ENCODE results near the gene TELO2.

The TELO2 gene

DNA sequence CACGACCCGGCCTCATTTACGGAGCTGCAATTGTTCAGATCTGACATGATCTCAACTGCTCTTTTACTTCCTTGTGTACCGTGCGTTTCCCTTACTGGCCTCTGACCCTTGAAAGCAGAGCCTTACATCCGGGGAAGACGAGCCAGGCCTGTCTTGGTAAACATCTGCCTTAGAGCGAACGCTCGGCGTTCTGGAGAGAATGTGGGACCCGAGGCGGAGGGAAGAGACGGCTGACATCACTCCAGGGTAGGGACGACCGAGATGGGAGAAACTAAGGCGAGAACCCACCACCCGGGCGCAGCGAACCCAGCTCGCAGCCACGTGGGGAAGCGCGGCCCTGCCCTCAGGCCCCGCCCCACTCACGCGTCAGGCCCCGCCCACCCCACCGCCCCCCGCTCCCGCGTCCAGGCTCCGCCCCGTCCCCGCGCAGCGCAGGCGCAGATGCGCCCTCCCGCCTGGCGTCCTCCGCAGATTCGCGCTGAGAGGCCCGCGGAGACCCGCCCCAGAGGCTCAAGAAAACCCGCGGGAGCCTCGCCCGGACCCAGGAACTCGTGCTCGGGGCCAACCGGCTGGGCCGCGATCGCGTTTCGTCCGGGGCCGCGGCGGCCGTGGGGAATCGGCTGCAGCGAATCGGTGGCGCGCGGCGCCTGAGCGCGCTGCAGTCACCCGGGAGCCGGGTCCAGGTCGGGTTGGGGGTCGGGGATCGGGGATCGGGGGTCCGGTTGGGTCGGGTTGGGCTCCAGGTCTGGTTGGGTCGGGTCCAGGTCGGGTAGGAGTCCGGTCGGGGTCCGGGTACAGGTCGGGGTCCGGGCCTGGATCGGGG, at the start of gene TELO2:
TSS of gene TELO2 (plus strand) at position 438 of the 823 bp plus-strand sequence. CDS start 922 bp downstream, outside the sequence.
- peak; percentile 39 for DNase-seq (ENCODE audit: low read depth, low spot score)

DNA sequence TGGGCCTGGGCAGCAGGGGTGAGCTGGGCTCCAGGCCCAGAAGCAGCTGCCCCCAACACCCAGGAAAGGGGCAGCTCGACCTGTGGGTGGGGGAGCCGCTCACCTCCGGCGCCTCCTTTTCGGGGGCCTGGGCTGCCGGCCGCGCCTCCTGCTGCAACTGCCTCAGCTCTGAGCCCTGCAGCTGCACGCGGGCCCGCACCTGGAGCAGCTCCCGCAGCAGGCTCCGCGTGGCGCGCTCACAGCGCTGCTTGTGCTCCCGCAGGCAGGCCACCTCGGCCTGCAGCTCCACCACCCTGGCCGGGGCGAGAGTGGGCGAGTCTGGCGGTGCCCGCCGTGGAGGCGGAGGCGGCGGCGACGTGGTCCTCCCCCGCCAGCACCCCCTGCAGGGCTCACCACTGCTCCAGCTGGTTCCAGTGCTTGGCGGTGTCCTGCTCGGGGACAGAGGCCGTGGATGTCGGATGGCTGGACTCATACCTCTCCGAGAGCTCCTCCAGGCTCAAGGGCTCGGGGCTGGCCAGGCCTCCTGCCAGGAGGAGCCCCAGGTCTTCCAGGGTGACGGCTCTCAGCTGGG, 49.7 kb upstream of the TELO2 start:
- no peak for DNase-seq (ENCODE audit: low read depth, low spot score)

DNA sequence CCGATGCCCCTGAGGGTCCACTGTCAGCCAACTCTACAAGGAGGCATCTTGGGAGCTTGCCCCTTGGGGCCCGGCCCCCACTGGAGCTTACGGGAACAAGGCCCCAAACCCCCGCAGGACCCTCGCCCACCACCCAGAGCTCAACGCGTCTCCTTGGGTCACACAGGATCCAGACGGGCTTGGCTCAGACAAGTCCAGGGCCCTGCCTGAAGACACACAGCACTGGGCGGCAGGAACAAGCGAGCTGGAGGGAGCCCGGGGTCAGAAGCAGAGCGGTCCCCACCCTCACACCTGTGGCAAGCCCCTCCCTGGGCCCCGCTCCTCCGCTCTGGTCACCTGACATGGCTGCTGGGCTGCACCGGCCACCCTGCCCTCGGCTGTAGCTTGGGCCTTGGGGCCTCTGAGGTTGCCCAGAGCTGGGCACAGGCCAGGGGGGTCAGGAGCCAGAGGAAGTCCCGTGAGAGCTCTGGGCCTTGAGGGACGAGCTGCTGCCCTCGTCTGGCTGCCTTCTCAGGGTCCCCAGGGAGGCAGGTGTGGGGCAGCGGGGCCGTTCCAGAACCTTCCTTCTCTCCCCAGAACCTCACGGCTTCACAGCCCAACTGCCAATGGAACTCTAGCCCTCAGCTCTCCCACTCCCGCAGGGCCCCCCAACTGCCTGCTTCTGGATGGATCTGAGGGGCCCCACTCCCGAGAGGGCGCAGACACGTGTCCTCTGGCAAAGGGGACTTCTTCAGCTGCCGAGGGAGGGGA, 49.0 kb upstream of the TELO2 start, which contains the start of gene CCDC154:
TSS of gene CCDC154 (minus strand) at position 577 of the 750 bp plus-strand sequence. CDS start at position 343, 234 bp downstream.
- no peak for DNase-seq (ENCODE audit: low read depth, low spot score)

DNA sequence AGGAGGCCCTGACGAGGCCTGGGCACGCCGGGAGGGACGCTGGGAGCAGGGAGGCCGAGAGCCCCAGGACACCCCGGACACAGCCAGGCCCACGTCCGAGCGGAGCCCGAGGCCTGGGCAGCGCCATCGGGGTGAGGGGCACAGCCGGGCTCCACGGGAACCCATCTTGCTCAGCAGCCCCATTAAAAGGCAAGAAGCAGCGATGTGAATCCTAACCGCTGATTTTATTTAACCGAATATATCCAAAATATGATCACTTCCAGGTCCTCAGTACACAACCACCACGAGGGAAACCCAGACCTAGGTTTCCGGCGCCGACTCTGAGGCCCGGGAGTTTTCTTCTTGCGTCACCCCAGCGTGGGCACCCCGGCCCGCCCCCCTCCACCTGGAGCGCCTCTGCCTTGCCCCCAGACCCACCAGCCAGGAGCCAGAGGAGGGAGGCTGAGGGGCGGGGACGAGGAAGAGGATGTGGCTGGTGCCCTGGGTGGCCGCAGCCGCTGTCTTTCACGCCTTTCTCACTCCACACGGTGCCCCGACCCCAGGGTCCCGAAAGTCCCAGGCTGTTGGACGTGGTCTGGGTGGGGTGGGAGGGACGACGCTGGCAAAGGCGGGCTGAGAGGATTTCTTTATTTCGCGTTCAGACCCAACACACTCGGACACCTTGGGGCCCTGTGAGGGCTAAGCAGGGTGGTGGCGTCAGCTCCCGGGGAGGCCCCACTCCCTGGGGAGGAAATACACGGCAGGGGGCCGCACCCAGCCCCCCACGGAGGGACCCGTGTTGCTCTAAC, 48.2 kb upstream of the TELO2 start:
- DNase-seq (ENCODE audit: low read depth, low spot score) = no peak

DNA sequence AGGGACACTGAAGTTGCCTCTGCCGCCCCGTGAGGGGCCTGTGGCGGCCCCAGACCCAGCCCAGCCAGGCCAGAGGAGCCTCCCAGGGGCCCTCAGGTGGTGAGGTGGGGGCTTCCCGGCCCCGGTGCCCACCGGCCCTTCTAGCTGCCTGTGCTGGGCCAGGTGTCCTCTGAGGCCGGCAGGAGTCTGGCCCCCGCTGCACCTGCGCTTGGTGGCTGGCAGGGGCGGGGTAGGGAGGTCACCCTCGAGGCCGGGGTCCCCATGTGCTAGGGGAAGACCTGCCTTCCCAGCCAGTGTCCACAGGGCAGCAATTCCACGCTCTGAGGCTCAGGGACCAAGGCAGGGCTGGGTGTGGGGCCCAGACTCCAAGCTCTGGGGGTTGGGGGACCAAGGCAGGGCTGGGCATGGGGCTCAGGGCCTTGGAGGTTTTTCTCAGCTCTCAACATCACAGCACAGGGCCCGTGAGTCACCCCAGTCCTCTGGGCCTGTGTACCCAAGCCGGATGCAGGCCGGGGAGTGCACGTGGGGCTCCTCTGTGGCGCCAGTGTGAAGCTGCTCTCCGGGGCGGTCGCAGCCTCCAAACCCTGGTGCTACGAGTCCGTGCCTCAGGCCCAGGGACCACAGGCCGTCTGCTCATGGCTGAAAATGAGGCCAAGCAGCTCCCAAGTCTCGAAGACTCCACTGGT, 47.5 kb upstream of the TELO2 start:
- no peak for DNase-seq (ENCODE audit: low read depth, low spot score)

DNA sequence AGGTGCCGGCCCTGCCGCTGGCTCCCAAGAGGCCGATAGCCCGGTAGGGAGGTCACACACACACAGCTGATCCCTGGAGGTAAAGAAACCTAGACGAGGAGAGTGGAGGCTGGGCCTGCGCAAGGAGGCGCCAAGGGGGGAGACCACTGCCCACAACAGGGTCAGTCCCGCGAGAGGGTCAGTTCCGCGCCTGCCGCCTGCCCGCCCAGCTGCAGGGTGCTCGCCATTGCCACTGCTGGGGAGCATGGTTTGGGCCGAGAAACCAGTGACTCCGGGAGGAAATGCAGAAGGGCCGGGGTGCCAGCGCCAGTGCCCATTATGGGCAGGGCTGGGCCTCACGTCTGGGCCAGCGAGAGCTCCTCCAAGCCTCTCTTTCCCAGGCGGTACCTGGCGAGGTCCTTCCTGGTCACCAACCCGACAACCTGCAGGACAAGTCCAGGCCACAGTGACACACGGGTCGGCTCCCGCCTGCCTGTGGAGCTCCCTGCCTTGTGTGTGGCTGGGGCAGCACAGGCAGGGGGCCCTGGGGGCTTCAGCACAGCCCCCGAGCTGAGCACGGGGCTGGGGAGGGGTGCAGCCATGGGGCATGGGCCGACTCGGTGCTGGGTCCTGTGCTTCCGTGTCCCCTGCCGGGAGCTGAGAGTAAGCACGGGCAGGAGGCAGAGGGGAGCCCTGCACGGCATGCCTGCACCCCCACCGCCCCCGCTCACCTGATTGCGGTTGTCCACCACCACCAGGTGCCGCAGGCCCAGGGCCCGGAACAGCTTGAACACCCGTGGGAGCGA, 46.7 kb upstream of the TELO2 start:
- DNase-seq (ENCODE audit: low read depth, low spot score) = no peak

DNA sequence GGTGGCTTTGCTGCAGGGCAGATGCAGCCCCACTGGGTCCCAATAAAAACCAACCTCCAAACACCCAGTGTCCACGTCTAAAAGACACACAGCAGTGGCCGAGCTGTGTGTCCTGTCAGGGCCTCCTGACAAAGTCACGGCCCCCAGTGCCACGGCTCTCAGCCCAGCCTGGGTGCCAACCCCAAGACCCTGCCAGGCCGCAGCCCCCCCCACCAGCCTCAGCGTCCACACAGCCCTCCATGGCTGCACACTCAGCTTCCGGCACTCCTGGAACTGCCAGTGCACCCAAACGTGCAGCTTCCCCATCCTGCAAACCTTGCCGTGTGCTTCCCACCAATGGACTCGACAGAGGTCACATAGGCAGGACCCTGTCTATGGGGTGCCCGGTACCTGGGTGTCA, 45.2 kb upstream of the TELO2 start:
- DNase-seq (ENCODE audit: low read depth, low spot score) = no peak

DNA sequence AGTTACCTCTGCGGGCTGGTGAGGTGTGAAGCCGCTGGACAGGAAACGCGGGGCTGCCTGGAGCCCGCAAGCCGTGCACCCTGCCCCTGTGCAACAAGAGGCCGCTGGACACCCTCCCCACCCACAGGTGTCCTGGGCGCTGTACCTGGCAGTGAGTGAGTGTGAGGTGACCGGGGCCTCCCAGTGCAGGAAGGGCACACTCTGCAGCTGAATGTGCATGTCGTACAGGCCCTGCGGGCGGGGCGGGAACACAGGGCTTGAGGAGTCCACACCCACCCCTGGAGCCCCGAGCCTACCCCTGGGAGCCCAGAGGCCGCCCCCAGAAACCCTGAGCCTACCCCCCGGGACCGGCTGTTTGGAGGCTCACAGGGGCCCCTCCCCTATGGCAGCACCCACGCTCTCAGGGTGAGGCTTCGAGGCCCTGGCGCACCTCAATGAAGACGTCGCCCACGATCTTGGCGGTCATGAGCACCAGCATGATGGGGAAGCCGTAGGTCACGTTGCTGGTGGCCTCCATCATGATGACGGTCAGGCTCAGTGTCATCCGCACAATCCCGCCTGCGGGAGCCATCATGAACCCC, 44.5 kb upstream of the TELO2 start:
- DNase-seq (ENCODE audit: low read depth, low spot score) = no peak

DNA sequence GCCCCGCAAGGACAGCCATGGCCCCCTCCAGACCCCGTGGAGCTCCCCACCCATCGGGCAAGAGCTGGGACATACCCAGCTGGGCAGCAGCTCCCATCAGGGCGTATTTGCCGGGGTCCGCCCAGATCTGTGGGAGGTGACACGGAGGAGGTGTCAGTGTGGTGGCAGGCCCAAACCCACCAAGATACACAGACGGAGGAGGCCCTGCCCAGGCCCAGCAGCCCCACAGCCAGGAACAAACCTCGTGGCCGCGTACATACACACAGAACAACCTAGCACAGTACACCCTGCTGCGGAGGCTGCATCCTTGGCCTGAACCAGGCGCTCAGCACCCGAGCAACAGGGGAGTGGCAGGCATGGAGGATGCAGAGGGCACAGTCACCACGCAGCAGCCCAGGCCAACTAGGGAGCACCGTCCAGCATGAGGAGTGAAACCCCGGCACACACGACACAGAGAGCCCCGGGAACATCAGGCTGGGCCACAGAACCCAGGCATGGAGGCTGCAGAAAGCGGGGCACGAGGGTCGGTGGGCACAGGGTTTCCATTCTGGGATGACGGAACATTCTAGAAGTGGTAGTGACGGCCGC, 43.9 kb upstream of the TELO2 start:
- no peak for DNase-seq (ENCODE audit: low read depth, low spot score)

DNA sequence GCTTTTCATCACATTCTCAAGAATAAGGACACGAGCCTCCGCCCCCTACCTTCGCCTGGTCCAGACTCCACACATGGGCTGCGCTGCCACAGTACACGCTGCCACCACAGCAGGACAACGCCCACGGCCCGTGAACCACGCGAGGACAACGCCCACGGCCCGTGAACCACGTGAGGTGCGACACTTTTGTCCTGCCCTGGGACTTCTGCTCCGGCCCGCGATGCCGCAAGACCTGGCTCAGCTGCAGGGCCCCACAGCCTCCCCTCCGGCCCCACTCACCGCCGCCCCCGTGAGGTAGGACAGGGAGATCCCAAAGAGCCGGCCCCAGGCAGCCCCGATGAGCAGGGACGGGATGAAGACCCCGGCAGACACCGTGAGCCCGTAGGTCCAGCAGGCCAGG, 42.9 kb upstream of the TELO2 start:
- DNase-seq (ENCODE audit: low read depth, low spot score) = no peak

DNA sequence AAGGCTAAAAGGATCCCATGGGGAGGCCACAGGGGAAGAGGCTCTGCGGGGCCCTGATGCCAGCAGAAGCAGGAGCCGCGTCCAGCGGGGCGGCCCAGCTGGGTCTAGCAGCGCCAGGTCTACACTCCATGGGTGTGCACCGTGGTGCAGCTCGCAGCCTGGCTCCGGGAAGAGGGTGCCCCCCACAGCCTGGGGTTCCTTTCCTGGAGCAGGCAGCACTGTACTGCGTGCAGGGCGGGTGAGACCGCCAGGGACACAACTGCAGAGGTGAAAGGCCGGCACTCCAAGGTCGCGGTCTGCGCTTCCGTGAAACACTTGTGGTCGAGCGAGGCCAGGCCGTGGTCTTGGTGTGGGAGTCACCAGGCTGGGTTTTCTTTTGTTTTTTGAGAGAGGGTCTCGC, 42.3 kb upstream of the TELO2 start:
- no peak for DNase-seq (ENCODE audit: low read depth, low spot score)

DNA sequence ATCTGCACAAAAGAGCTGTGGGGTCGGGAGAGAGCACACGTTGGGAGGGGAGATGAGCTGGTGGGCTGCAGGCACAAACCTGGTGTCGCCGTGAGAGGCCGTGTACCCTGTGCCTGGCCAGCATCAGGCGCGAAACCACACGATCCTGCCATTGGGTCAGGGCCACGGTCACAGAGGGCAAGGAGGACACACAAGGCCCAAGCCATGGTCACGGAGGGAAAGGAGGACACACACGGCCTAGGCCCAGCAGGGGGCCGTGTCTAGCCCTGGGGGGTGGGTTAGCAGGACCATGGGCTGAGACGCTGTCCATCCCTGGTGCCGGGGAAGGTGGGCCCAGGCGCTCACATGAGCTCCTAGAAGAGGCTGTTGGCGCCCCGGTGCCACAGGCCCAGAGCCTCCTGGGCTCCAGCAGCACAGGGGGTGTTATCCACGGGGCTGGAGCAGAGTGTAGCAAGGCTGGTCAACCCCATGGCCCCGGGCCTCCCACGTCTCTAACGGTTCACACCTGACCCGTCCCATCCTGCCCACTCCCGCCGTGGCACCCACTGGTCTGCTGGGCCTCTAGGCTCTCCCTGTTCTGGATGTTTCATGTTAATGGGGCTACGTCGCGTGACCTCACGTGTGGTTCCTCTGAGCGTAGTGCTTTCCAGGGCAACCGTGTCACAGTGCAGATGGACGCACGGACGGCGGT, 41.3 kb upstream of the TELO2 start:
- DNase-seq (ENCODE audit: low read depth, low spot score) = no peak

DNA sequence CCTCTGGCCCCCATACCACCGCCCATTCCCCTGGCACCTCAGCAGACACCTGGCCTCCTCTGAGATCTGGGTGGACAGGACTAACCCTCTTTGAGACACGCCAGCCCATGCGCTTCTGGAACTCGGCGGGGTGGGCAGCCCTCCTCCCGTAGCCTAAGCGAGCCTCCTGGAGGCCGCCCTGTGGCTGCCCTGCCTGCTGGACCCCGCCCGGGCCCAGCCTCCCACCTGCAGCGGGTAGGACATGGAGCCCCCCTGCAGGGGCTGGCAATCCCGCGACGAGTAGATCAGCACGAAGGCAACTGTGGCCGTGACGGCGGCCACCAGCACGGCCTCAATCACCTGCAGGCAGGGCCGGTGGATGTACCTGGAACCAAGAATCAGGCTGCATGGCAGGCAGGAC, 40.6 kb upstream of the TELO2 start:
- DNase-seq (ENCODE audit: low read depth, low spot score) = no peak

DNA sequence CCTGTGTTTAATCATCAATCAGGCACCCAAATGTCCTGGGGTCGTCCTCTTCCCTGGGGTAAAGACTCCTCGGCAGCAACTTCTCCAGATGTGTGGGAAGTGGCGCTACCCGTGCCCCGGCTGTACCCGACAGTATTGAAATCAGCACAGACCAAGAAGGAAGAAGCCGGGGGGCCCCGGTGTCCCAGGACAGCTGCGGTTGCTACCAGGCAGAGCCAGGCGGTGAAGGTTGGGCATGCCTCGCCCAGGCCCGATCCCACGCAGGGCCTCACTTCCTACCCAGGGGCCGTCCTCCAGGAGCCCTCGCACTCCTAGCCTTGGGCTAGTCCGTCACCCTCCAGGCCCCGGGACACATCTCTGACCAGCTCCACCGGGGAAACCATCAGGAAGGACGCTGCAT, 39.8 kb upstream of the TELO2 start:
- no peak for DNase-seq (ENCODE audit: low read depth, low spot score)

DNA sequence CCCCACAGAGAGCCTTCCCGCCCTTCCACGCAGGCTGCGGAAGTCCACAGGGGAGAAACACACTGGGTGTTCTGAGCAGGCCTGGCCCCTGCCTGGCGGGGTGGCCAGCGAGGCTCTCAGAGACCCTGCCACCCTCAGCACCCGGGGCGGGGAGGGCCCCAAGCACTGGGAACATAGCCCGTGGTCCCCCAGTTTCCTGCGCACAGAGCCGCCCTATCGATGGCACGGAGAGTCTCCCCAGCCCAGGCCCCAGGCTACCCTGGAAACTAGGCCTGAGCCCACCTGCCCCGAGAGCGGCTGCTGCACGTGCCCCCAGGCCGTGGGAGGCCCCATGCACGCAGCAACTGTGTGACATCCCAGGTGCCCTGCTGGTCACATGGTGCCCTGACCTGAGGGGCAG, 38.6 kb upstream of the TELO2 start:
- DNase-seq (ENCODE audit: low read depth, low spot score) = no peak

DNA sequence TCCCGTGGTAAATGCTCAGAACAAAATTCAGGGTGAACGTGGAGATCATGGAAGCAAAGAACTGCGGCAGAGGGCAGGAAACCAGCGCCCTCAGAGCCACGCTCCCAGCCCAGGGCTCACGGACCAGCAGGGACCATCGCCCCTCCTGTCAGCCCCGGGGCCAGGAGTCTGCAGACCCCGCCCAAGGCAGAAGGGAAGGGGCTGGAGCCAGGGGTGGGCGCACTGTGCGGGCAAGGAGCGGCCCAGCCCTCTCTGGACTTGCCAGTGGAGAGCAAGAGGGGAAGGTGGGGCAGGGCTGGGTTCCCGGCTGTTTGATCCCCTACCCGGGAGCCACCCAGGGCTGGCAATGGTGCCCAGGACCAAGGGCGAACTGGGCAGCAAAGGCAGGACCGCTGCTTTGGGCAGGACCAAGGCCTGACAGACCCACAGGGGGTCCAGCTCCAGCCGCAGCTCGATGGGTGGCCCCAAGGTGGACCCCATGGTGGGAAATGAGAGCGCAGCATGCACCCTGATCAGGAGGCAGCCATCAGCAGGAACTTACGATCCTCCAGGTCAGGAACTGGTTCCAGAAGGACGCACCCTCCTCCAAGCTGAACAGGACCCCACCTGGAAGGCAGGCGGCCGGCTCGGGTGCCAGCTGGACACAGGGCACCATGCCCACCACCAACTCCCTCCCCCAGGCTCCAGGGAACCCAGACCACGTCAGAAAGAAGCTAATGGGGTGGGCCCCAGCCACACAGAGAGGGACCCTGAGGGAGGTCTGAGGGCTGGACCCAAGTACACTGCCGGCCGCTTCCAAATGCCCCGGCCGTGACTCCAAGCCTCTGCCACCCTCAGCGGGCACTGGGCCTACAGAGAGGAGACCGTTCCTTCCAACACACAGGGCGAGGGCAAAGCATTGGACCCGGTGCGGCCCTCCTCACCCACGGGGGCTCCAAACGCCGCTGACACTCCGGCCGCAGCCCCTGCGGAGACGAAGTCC, 37.7 kb upstream of the TELO2 start:
- no peak for DNase-seq (ENCODE audit: low read depth, low spot score)

DNA sequence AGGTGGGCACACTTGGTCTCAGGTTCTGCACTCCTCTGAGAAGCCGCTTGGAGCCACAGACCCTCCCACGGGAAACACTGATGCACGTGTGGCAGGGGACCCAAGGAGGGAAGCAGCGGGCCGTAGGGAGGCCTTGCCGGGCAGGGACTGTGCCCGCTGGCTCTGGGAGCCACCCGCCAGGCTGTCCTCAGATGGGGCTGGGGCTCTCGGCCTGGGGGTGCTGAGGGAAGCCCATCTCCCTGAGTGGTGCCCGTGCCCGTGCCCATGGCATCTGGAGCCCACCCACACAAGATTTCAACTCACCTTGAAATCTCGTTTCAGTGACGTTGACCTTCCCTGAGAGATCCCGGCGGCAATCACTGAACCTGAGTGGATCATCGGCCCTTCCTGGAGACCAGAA, 36.2 kb upstream of the TELO2 start:
- DNase-seq (ENCODE audit: low read depth, low spot score) = no peak
